ENCODE results near the gene CENPC. TPM values are rescaled to one million over a fixed set of nuclear protein-coding genes. Genes with fewer than 3 reads are reported as not detected.
"Not testable (repeated sequence)": the region's sequence is repeated elsewhere in the genome, so short reads cannot be mapped to it uniquely, and the experiment has no call there.

The CENPC gene
- total RNA-seq, 2 experiments from 2014 or later: 50.0 to 50.6 TPM

- ATAC-seq (ENCODE audit: low read depth) (no peak), DNase-seq (no peak)
- H3K9me3 Mint-ChIP-seq: no peaks in the 10 kb centered on the region
- H3K4me3 Mint-ChIP-seq: no peak overlapping the region
- H3K36me3 Mint-ChIP-seq: peaks cover 36% of the 10 kb centered on the region
- no peak overlapping the region for H3K27ac Mint-ChIP-seq
- H3K4me1 Mint-ChIP-seq: peaks cover 26% of the 10 kb centered on the region
- H3K27me3 Mint-ChIP-seq: no peaks in the 10 kb centered on the region
- POLR2A ChIA-PET: no interaction called here
These were observed 23.5 kb upstream of the CENPC start for GRCh38 chr4:67568820-67569219.

- H3K9me3 Mint-ChIP-seq: no peaks in the 10 kb centered on the region
- H3K27ac Mint-ChIP-seq: no peak overlapping the region
- H3K36me3 Mint-ChIP-seq: peaks cover 32% of the 10 kb centered on the region
- ATAC-seq (ENCODE audit: low read depth): no peak
- no peaks in the 10 kb centered on the region for H3K27me3 Mint-ChIP-seq
- H3K4me3 Mint-ChIP-seq: no peak overlapping the region
- H3K4me1 Mint-ChIP-seq: peaks cover 16% of the 10 kb centered on the region
- DNase-seq: no peak
- POLR2A ChIA-PET: interaction anchor here (0.8 kb wide), 1 partner anchor 15 kb away, joined by 3 read pairs; no protein-coding TSS in a partner anchor
These were observed 21.0 kb upstream of the CENPC start for GRCh38 chr4:67566335-67566734.

GRCh38 chr4:67565284-67565683 is 20.0 kb upstream of the CENPC start:
- H3K4me1 Mint-ChIP-seq: peaks cover 19% of the 10 kb centered on the region

GRCh38 chr4:67558493-67558892 is 13.2 kb upstream of the CENPC start, which contains the start of gene STAP1:
Gene STAP1 (plus strand): TSS chr4:67558727. CDS start chr4:67558810, 83 bp downstream.
- Mint-ChIP-seq H3K27me3 (no peaks in the 10 kb centered on the region), H3K4me1 (peaks cover 38% of the 10 kb centered on the region), H3K36me3 (peaks cover 27% of the 10 kb centered on the region), H3K9me3 (no peaks in the 10 kb centered on the region), H3K4me3 (peak within 1 kb of the TSS; percentile 94), H3K27ac (peak within 1 kb of the TSS; percentile 92)
- ATAC-seq (ENCODE audit: low read depth): peak; percentile 76
- no peak for DNase-seq
- POLR2A ChIA-PET: interaction anchor here (6.2 kb wide), 1 partner anchor 13 kb away, joined by 18 read pairs; the partner anchor contains the start of gene CENPC

More at GRCh38 chr4:67565284-67565683, 20.0 kb upstream of the CENPC start:
- no peaks in the 10 kb centered on the region for H3K27me3 Mint-ChIP-seq
- H3K4me3 Mint-ChIP-seq: no peak overlapping the region
- ATAC-seq (ENCODE audit: low read depth): no peak
- H3K9me3 Mint-ChIP-seq: no peaks in the 10 kb centered on the region
- H3K27ac Mint-ChIP-seq: no peak overlapping the region
- H3K36me3 Mint-ChIP-seq: peaks cover 35% of the 10 kb centered on the region
- POLR2A ChIA-PET: interaction anchor here (0.6 kb wide), 1 partner anchor 68 kb away, joined by 5 read pairs; no protein-coding TSS in a partner anchor
- no peak for DNase-seq

GRCh38 chr4:67556436-67556835 is 11.1 kb upstream of the CENPC start:
- H3K27me3 Mint-ChIP-seq: no peaks in the 10 kb centered on the region
- no peak for ATAC-seq (ENCODE audit: low read depth)
- no peaks in the 10 kb centered on the region for H3K9me3 Mint-ChIP-seq
- POLR2A ChIA-PET: interaction anchor here (6.2 kb wide), 1 partner anchor 11 kb away, joined by 18 read pairs; the partner anchor contains the start of gene CENPC
- no peak for DNase-seq
- peaks cover 16% of the 10 kb centered on the region for H3K36me3 Mint-ChIP-seq
- H3K27ac Mint-ChIP-seq: no peak overlapping the region
- no peak overlapping the region for H3K4me3 Mint-ChIP-seq
- H3K4me1 Mint-ChIP-seq: peaks cover 34% of the 10 kb centered on the region

- no peaks in the 10 kb centered on the region for H3K27me3 Mint-ChIP-seq
- H3K36me3 Mint-ChIP-seq: peaks cover 8% of the 10 kb centered on the region
- H3K4me3 Mint-ChIP-seq: no peak overlapping the region
- no peak overlapping the region for H3K27ac Mint-ChIP-seq
- no peaks in the 10 kb centered on the region for H3K9me3 Mint-ChIP-seq
- peaks cover 29% of the 10 kb centered on the region for H3K4me1 Mint-ChIP-seq
- DNase-seq: no peak
- POLR2A ChIA-PET: interaction anchor here (6.2 kb wide), 1 partner anchor 10 kb away, joined by 18 read pairs; the partner anchor contains the start of gene CENPC
- ATAC-seq (ENCODE audit: low read depth): no peak
These were observed 10.1 kb upstream of the CENPC start for GRCh38 chr4:67555447-67555846.

GRCh38 chr4:67554096-67554495 is 8.8 kb upstream of the CENPC start:
- Mint-ChIP-seq H3K27me3 (no peaks in the 10 kb centered on the region), H3K27ac (no peak overlapping the region), H3K9me3 (no peaks in the 10 kb centered on the region), H3K4me3 (no peak overlapping the region), H3K4me1 (peaks cover 24% of the 10 kb centered on the region), H3K36me3 (peaks cover 8% of the 10 kb centered on the region)
- DNase-seq (no peak), ATAC-seq (ENCODE audit: low read depth) (no peak)
- POLR2A ChIA-PET: interaction anchor here (2.0 kb wide), 1 partner anchor 9 kb away, joined by 4 read pairs; the partner anchor contains the start of gene CENPC

GRCh38 chr4:67552146-67552792 is 7.0 kb upstream of the CENPC start:
- H3K4me1 Mint-ChIP-seq: peaks cover 14% of the 10 kb centered on the region
- H3K36me3 Mint-ChIP-seq; POLR2A ChIA-PET; DNase-seq; H3K9me3 Mint-ChIP-seq; H3K27ac Mint-ChIP-seq; H3K27me3 Mint-ChIP-seq; ATAC-seq (ENCODE audit: low read depth); H3K4me3 Mint-ChIP-seq: not testable (repeated sequence)

- no peak overlapping the region for H3K4me3 Mint-ChIP-seq
- peaks cover 2% of the 10 kb centered on the region for H3K27me3 Mint-ChIP-seq
- ATAC-seq (ENCODE audit: low read depth) (no peak), DNase-seq (no peak)
- no peaks in the 10 kb centered on the region for H3K9me3 Mint-ChIP-seq
- no peak overlapping the region for H3K27ac Mint-ChIP-seq
- no peaks in the 10 kb centered on the region for H3K36me3 Mint-ChIP-seq
- POLR2A ChIA-PET: no interaction called here
- H3K4me1 Mint-ChIP-seq: peaks cover 7% of the 10 kb centered on the region
These were observed 5.6 kb upstream of the CENPC start for GRCh38 chr4:67550857-67551256.

GRCh38 chr4:67550451-67550850 is 5.1 kb upstream of the CENPC start:
- Mint-ChIP-seq H3K27ac (no peak overlapping the region), H3K36me3 (no peaks in the 10 kb centered on the region), H3K4me1 (peaks cover 6% of the 10 kb centered on the region), H3K27me3 (peaks cover 2% of the 10 kb centered on the region), H3K4me3 (no peak overlapping the region), H3K9me3 (no peaks in the 10 kb centered on the region)
- no peak for ATAC-seq (ENCODE audit: low read depth)
- no peak for DNase-seq
- POLR2A ChIA-PET: no interaction called here

- Mint-ChIP-seq H3K9me3 (no peaks in the 10 kb centered on the region), H3K36me3 (peaks cover 4% of the 10 kb centered on the region), H3K27ac (no peak overlapping the region), H3K4me1 (peaks cover 7% of the 10 kb centered on the region), H3K4me3 (no peak overlapping the region), H3K27me3 (peaks cover 2% of the 10 kb centered on the region)
- no peak for ATAC-seq (ENCODE audit: low read depth)
- POLR2A ChIA-PET: no interaction called here
- no peak for DNase-seq
These were observed 3.8 kb upstream of the CENPC start for GRCh38 chr4:67549123-67549522.

- POLR2A ChIA-PET: interaction anchor here (2.5 to 2.7 kb wide), 2 partner anchors 11 to 154 kb away, joined by 14 to 18 read pairs; partner anchors contain the start of genes STAP1 and UBA6
- ATAC-seq (ENCODE audit: low read depth) (no peak), DNase-seq (no peak)
- no peaks in the 10 kb centered on the region for H3K9me3 Mint-ChIP-seq
- peaks cover 2% of the 10 kb centered on the region for H3K27me3 Mint-ChIP-seq
- peaks cover 16% of the 10 kb centered on the region for H3K36me3 Mint-ChIP-seq
- peak overlapping the region; percentile 52 for H3K4me3 Mint-ChIP-seq
- H3K4me1 Mint-ChIP-seq: peaks cover 24% of the 10 kb centered on the region
- H3K27ac Mint-ChIP-seq: no peak overlapping the region
These were observed 1.7 kb upstream of the CENPC start for GRCh38 chr4:67546971-67547370.

GRCh38 chr4:67546004-67546356 is 677 bp upstream of the CENPC start:
- ATAC-seq (ENCODE audit: low read depth): no peak
- no peak for DNase-seq
- Mint-ChIP-seq H3K4me3 (peak overlapping the region; percentile 99), H3K27ac (no peak overlapping the region), H3K36me3 (peaks cover 22% of the 10 kb centered on the region), H3K27me3 (peaks cover 2% of the 10 kb centered on the region), H3K9me3 (no peaks in the 10 kb centered on the region), H3K4me1 (peaks cover 29% of the 10 kb centered on the region)
- POLR2A ChIA-PET: interaction anchor here (1.3 to 2.7 kb wide), 3 partner anchors 12 to 155 kb away, joined by 4 to 18 read pairs (median 14); partner anchors contain the start of genes STAP1 and UBA6

- Mint-ChIP-seq H3K36me3 (peaks cover 39% of the 10 kb centered on the region), H3K27ac (no peak overlapping the region), H3K9me3 (no peaks in the 10 kb centered on the region), H3K4me1 (peaks cover 28% of the 10 kb centered on the region), H3K4me3 (no peak overlapping the region), H3K27me3 (no peaks in the 10 kb centered on the region)
- DNase-seq (no peak), ATAC-seq (ENCODE audit: low read depth) (no peak)
- POLR2A ChIA-PET: interaction anchor here (0.6 kb wide), 1 partner anchor 161 kb away, joined by 8 read pairs; no protein-coding TSS in a partner anchor
These were observed 3.2 kb downstream of the CENPC start for GRCh38 chr4:67542076-67542475.

Data from activated naive CD8-positive, alpha-beta T cell treated with anti-CD3 and anti-CD28 coated beads, Interleukin-2, amount 10 ng/mL, durations not matched to agents 7 days and 5 days (primary cell).